NB4 (cell line): ENCODE data around the gene BTG4.

Experiments
- MYC ChIP-seq: IDR thresholded peaks from 2 replicates; pipeline ENCODE4 v1.6.1; 2011; ENCODE audit warnings: low read depth, low read length
- POLR2A ChIP-seq: IDR thresholded peaks from 2 replicates; pipeline ENCODE4 v1.6.1; 2011; ENCODE audit warnings: mild to moderate bottlenecking; ENCODE audit not compliant: insufficient read length; ENCODE audit errors: extremely low read depth
- TF ChIP-seq, protein P1 (sequence below): IDR thresholded peaks from one replicate; pipeline ENCODE4 v1.5.1; 2012; ENCODE audit warnings: low read depth, low read length
- TF ChIP-seq, protein P2 (sequence below): IDR thresholded peaks from 2 replicates; pipeline ENCODE4 v1.6.1; 2011; ENCODE audit warnings: low read depth, low read length

DNA sequence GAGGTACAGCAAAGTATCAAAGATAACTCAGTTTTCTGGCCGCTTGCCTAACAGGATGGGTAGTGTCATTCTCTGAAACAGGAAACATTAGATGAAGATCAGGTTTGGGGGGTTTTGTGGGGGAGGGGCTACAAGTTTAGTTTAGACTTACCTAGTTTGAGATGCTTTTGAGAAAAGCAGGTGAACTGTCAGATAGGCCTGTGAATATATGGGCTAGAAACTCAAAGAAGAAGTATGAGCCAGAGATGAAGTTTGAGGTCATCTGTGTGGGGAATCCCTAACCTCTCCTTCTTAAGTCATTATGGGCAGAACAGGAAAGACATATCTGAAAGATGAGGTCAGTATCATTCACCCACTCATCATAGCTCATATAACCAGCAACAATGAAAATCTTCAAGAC is 14.3 kb upstream of the BTG4 start:
- TF ChIP-seq, protein P1, sequence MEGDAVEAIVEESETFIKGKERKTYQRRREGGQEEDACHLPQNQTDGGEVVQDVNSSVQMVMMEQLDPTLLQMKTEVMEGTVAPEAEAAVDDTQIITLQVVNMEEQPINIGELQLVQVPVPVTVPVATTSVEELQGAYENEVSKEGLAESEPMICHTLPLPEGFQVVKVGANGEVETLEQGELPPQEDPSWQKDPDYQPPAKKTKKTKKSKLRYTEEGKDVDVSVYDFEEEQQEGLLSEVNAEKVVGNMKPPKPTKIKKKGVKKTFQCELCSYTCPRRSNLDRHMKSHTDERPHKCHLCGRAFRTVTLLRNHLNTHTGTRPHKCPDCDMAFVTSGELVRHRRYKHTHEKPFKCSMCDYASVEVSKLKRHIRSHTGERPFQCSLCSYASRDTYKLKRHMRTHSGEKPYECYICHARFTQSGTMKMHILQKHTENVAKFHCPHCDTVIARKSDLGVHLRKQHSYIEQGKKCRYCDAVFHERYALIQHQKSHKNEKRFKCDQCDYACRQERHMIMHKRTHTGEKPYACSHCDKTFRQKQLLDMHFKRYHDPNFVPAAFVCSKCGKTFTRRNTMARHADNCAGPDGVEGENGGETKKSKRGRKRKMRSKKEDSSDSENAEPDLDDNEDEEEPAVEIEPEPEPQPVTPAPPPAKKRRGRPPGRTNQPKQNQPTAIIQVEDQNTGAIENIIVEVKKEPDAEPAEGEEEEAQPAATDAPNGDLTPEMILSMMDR, result no peak
- TF ChIP-seq POLR2A (no peak), MYC (no peak)
- TF ChIP-seq, protein P2, sequence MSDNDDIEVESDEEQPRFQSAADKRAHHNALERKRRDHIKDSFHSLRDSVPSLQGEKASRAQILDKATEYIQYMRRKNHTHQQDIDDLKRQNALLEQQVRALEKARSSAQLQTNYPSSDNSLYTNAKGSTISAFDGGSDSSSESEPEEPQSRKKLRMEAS, result no peak
